ENCODE measurements around the gene ST7L. TPM values are rescaled to one million over a fixed set of nuclear protein-coding genes. Genes with fewer than 3 reads are reported as not detected.

Gene ST7L
- total and polyA plus RNA-seq, 9 of the 15 experiments (the other 6 are each of a cell fraction or from before 2014, with no cell fraction given), result 9.0 to 32.5 (median 26.6) TPM

DNA sequence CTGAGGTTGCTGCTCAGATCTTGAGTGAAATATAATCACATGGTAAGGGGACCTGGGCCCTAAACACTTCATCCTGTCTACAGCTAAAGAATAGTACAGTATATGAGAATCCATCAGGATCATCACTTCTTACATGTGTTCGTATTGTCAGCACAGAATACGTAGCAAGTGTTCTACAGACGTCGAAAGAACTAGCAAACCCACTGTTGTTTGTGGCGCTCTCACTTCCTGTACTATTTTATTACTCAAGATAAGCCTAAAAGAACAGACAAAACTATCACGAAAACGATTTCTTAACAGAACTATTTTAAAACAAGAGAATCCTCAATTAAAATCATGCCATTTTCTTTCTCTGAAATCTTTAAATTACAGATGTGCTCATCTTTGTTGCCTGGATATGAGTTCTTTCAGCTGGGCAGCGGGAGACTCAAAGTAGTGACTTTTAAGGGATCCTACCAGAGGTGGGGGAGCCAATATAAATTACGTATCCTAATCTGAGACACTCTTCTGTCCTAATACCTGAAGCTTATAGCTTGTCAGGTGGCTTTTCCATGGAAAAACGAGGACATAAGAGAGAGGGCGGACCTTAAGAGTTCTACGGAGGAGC is 724 bp downstream of the ST7L start:
- H3K79me2 ChIP-seq (ENCODE audit: control insufficient read depth, insufficient read depth, low read length), result peaks cover 65% of the 10 kb centered on the region
- POLR2A ChIA-PET, result interaction anchor here (0.6 to 2.9 kb wide), 20 partner anchors 9 to 429 kb away, joined by 3 to 24 read pairs (median 4); no protein-coding TSS in a partner anchor
- under 1% methylated on average over 12 of the region's 12 CpGs for WGBS (ENCODE audit: insufficient coverage, low coverage, missing lambda C conversion rate)
- peaks cover 39% of the 10 kb centered on the region for H3K36me3 ChIP-seq (ENCODE audit: control insufficient read depth, insufficient read depth, low read length)
- in situ Hi-C loops (cut with MboI), result loop anchor here (5.0 kb wide), 3 partner anchors 89 to 226 kb away; partner anchors contain the start of gene RHOC
- FAIRE-seq (peak; percentile 68), DNase-seq (ENCODE audit: extremely low read depth in 1 of 4, low spot score in 3 of 4) (peak in 2 of 4 experiments; percentile 29 to 58), ATAC-seq (no peak)
- peak overlapping the region; percentile 99 for H3K27ac ChIP-seq (ENCODE audit: extremely low read depth, low read depth, low read length)
- H4K20me1 ChIP-seq (replicated peaks; ENCODE audit: control insufficient read depth, insufficient read depth, low read length), result peaks cover 8% of the 10 kb centered on the region; the same call in 1 of the 2 replicates
- peak overlapping the region; percentile 79 for H3K4me3 ChIP-seq
- H2AFZ ChIP-seq (ENCODE audit: low read depth, low read length), result peak overlapping the region; percentile 82
- peak overlapping the region; percentile 97 for H3K4me2 ChIP-seq (ENCODE audit: insufficient read depth, low read length)
- TSS peak; percentile 49 for BruUV-seq (replicated peaks)
- no peaks in the 10 kb centered on the region for H3K9me1 ChIP-seq (ENCODE audit: control insufficient read depth, insufficient read depth, low read length)
- intact Hi-C loops (cut with micrococcal nuclease), result loop anchor here (5.0 kb wide), 1 partner anchor 156 kb away; no protein-coding TSS in a partner anchor
- H3K9ac ChIP-seq (ENCODE audit: insufficient read depth in 1 of 2, low read depth in 2 of 2, low read length in 2 of 2), result peak overlapping the region; percentile 94 to 99
- H3K27me3 ChIP-seq (ENCODE audit: control insufficient read depth in 2 of 2, insufficient read depth in 2 of 2, low read length in 2 of 2), result no peaks in the 10 kb centered on the region
- H3K4me1 ChIP-seq (replicated peaks in 1 of 2; ENCODE audit: control insufficient read depth in 2 of 2, insufficient read depth in 2 of 2, low read length in 2 of 2), result peaks cover 4 to 11% of the 10 kb centered on the region in 2 experiments; a peak in 3 of 5 replicates
- CTCF ChIA-PET (ENCODE audit: low intra/inter-chr PET ratio), result no interaction called here
- H3K9me3 ChIP-seq (replicated peaks; ENCODE audit: control insufficient read depth, insufficient read depth, low read depth, low read length), result no peaks in the 10 kb centered on the region
- no peak for TF ChIP-seq ZNF253 (CRISPR knock-in tag; conservative IDR thresholded peaks at IDR 0.05)
- TF ChIP-seq CEBPZ (IDR thresholded peaks at IDR 0.05; ENCODE audit: borderline replicate concordance, low read depth, low read length), result no peak
- TF ChIP-seq, protein P1, sequence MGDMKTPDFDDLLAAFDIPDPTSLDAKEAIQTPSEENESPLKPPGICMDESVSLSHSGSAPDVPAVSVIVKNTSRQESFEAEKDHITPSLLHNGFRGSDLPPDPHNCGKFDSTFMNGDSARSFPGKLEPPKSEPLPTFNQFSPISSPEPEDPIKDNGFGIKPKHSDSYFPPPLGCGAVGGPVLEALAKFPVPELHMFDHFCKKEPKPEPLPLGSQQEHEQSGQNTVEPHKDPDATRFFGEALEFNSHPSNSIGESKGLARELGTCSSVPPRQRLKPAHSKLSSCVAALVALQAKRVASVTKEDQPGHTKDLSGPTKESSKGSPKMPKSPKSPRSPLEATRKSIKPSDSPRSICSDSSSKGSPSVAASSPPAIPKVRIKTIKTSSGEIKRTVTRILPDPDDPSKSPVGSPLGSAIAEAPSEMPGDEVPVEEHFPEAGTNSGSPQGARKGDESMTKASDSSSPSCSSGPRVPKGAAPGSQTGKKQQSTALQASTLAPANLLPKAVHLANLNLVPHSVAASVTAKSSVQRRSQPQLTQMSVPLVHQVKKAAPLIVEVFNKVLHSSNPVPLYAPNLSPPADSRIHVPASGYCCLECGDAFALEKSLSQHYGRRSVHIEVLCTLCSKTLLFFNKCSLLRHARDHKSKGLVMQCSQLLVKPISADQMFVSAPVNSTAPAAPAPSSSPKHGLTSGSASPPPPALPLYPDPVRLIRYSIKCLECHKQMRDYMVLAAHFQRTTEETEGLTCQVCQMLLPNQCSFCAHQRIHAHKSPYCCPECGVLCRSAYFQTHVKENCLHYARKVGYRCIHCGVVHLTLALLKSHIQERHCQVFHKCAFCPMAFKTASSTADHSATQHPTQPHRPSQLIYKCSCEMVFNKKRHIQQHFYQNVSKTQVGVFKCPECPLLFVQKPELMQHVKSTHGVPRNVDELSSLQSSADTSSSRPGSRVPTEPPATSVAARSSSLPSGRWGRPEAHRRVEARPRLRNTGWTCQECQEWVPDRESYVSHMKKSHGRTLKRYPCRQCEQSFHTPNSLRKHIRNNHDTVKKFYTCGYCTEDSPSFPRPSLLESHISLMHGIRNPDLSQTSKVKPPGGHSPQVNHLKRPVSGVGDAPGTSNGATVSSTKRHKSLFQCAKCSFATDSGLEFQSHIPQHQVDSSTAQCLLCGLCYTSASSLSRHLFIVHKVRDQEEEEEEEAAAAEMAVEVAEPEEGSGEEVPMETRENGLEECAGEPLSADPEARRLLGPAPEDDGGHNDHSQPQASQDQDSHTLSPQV (IDR thresholded peaks at IDR 0.05), result peak; percentile 80
- 0 out of 2 replicates have a peak, but pooled peaks have one; percentile 12 for TF ChIP-seq LEF1 (IDR thresholded peaks at IDR 0.05)
- TF ChIP-seq, protein P2, sequence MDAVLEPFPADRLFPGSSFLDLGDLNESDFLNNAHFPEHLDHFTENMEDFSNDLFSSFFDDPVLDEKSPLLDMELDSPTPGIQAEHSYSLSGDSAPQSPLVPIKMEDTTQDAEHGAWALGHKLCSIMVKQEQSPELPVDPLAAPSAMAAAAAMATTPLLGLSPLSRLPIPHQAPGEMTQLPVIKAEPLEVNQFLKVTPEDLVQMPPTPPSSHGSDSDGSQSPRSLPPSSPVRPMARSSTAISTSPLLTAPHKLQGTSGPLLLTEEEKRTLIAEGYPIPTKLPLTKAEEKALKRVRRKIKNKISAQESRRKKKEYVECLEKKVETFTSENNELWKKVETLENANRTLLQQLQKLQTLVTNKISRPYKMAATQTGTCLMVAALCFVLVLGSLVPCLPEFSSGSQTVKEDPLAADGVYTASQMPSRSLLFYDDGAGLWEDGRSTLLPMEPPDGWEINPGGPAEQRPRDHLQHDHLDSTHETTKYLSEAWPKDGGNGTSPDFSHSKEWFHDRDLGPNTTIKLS (IDR thresholded peaks at IDR 0.05; ENCODE audit: borderline replicate concordance, low read depth), result no peak
- no peak for TF ChIP-seq PRDM10 (IDR thresholded peaks at IDR 0.05; ENCODE audit: partially characterized antibody)
- peak; percentile 29; the same call in 1 of the 2 replicates for TF ChIP-seq NCOA6 (IDR thresholded peaks at IDR 0.05)

Measured in K562 (cell line).